ENCODE results near the gene CEP152. TPM values are rescaled to one million over a fixed set of nuclear protein-coding genes. Genes with fewer than 3 reads are reported as not detected.

CEP152 gene
- total RNA-seq, 1 experiment from 2014 or later, result 13.9 TPM

- in situ Hi-C loops (cut with HindIII; ENCODE audit: low pct_unique_long_range_greater_than_20kb, low sequenced_read_pairs) (no loop called here), intact Hi-C loops (cut with micrococcal nuclease; ENCODE audit: unreplicated experiment) (no loop called here)
- ChIA-PET POLR2A (no interaction called here), CTCF (no interaction called here)
- no peak for TF ChIP-seq SIN3A (IDR thresholded peaks at IDR 0.05; ENCODE audit: borderline replicate concordance, insufficient read depth, low read depth, low read length)
- TF ChIP-seq CTCF (IDR thresholded peaks at IDR 0.05), result no peak
- no peak for TF ChIP-seq POLR2AphosphoS5 (IDR thresholded peaks at IDR 0.05; ENCODE audit: low read depth, low read length)
- Histone ChIP-seq H3K4me3 (ENCODE audit: low read depth in 2 of 2, low read length in 2 of 2) (no peak overlapping the region), H3K27me3 (ENCODE audit: control insufficient read depth, insufficient read depth, low read length) (no peaks in the 10 kb centered on the region), H3K4me1 (ENCODE audit: control insufficient read depth, insufficient read depth, low read length) (no peaks in the 10 kb centered on the region), H3K36me3 (ENCODE audit: control insufficient read depth, insufficient read depth, low read length) (no peaks in the 10 kb centered on the region), H3K27ac (ENCODE audit: low read length) (no peak overlapping the region), H3K9me3 (ENCODE audit: control insufficient read depth, insufficient read depth, low read depth, low read length) (no peaks in the 10 kb centered on the region; the same call in 1 of the 2 replicates)
- no TSS peak for BruUV-seq (replicated peaks)
- ATAC-seq (no peak), DNase-seq (ENCODE audit: low read depth, low spot score) (no peak)
Observed at GRCh38 chr15:48718646-48719045, 92.2 kb downstream of the CEP152 start.

GRCh38 chr15:48717458-48717857 is 93.4 kb downstream of the CEP152 start:
- TF ChIP-seq POLR2AphosphoS5 (IDR thresholded peaks at IDR 0.05; ENCODE audit: low read depth, low read length) (no peak), SIN3A (IDR thresholded peaks at IDR 0.05; ENCODE audit: borderline replicate concordance, insufficient read depth, low read depth, low read length) (no peak), TCF7L2 (IDR thresholded peaks at IDR 0.05; ENCODE audit: low read depth, low read length) (no peak), REST (IDR thresholded peaks at IDR 0.05; ENCODE audit: insufficient read depth in 1 of 2, low read depth in 2 of 2, low read length in 1 of 2) (no peak), CTCF (IDR thresholded peaks at IDR 0.05) (no peak)
- no peak overlapping the region for H3K27ac ChIP-seq (ENCODE audit: low read length)
- DNase-seq (ENCODE audit: low read depth, low spot score) (no peak), ATAC-seq (no peak)
- ChIA-PET CTCF (no interaction called here), POLR2A (no interaction called here)
- no peaks in the 10 kb centered on the region; the same call in 1 of the 2 replicates for H3K9me3 ChIP-seq (ENCODE audit: control insufficient read depth, insufficient read depth, low read depth, low read length)
- no peaks in the 10 kb centered on the region for H3K4me1 ChIP-seq (ENCODE audit: control insufficient read depth, insufficient read depth, low read length)
- intact Hi-C loops (cut with micrococcal nuclease; ENCODE audit: unreplicated experiment) (no loop called here), in situ Hi-C loops (cut with HindIII; ENCODE audit: low pct_unique_long_range_greater_than_20kb, low sequenced_read_pairs) (no loop called here)
- H3K36me3 ChIP-seq (ENCODE audit: control insufficient read depth, insufficient read depth, low read length), result no peaks in the 10 kb centered on the region
- no peaks in the 10 kb centered on the region for H3K27me3 ChIP-seq (ENCODE audit: control insufficient read depth, insufficient read depth, low read length)
- BruUV-seq (replicated peaks), result no TSS peak
- no peak overlapping the region for H3K4me3 ChIP-seq (ENCODE audit: low read depth in 2 of 2, low read length in 2 of 2)
